H7 (cell line): ENCODE results near the gene TMCO4. TPM values are rescaled to one million over a fixed set of nuclear protein-coding genes. Genes with fewer than 3 reads are reported as not detected.
A peak's percentile ranks its signal among the peaks of the same experiment; 100 is the strongest.
"Not testable (repeated sequence)": the region's sequence is repeated elsewhere in the genome, so short reads cannot be mapped to it uniquely, and the experiment has no call there.

ENCODE experiments used
- DNase-seq: peaks from one replicate; pipeline ENCODE4 v3.0.0; 2012
- H3K27me3 ChIP-seq: 2 replicates; pipeline ENCODE4 v1.6.0; 2011; ENCODE audit warnings: mild to moderate bottlenecking, low read length; ENCODE audit not compliant: control insufficient read depth, insufficient read depth
- H3K36me3 ChIP-seq: replicated peaks from 2 replicates; pipeline ENCODE4 v1.5.1; 2011; ENCODE audit warnings: low read length; ENCODE audit not compliant: control insufficient read depth, insufficient read depth
- H3K4me3 ChIP-seq: 2 replicates; pipeline ENCODE4 v1.5.1; 2011; ENCODE audit warnings: low read depth, mild to moderate bottlenecking, control low read depth, low read length, moderate library complexity; ENCODE audit not compliant: insufficient read depth
- total RNA-seq: library from RNA; depleted of rRNA; stranded (reverse); fragments of >200 nt; shearing (Covaris generic); gene quantifications from 2 replicates; pipeline ENCODE4 v1.2.3, GENCODE V29; 2014; rRNA removed

Gene TMCO4
- total RNA-seq, 1 experiment from 2014 or later, result 8.8 TPM

DNA sequence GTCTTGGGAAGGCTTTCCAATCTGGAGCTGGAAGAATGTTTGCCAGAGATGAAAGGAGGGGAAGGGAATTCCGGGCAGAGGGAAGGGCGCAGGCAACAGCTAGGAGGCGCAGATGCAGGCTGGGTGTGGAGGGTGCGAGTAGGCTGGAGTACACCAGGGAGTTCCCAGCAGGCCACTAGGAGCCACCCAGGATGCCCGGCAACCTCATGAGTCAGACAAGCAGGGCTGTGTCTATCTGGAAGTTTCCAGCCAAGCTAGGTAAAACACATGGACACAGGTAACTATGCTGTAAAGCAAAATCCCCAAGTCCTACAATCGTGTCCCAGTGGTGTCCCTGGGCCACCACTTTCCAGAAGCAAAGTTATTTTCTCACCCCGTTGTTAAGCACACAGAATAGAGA is 156.6 kb downstream of the TMCO4 start:
- H3K4me3 ChIP-seq, result no peak overlapping the region
- H3K36me3 ChIP-seq, result no peaks in the 10 kb centered on the region
- DNase-seq, result peak; percentile 56
- peaks cover 34% of the 10 kb centered on the region for H3K27me3 ChIP-seq

GRCh38 chr1:19640363-19641316 is 159.1 kb downstream of the TMCO4 start:
- peaks cover 27% of the 10 kb centered on the region for H3K27me3 ChIP-seq
- no peaks in the 10 kb centered on the region for H3K36me3 ChIP-seq
- H3K4me3 ChIP-seq, result no peak overlapping the region
- DNase-seq, result peak; percentile 92

- peaks cover 20% of the 10 kb centered on the region for H3K27me3 ChIP-seq
- DNase-seq, result no peak
- H3K36me3 ChIP-seq, result no peaks in the 10 kb centered on the region
- H3K4me3 ChIP-seq, result no peak overlapping the region
These were observed 159.7 kb downstream of the TMCO4 start for GRCh38 chr1:19639999-19640362.

DNA sequence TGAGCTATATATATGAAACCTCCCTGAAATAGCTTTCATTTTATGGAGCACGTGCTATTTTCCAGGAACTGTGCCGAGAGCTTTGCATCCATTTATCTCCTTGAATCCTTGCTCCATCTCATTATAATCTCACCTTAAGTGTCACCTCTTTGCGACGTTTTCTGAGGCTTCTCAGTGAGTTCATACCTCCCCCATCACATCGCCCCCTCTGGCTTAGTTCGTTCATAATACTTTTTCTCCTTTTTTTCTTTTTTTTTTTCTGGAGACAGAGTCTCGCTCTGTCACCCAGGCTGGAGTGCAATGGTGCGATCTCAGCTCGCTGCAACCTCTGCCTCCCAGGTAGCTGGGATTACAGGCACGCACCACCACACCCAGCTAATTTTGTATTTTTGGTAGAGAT is 160.5 kb downstream of the TMCO4 start:
- peaks cover 14% of the 10 kb centered on the region for H3K27me3 ChIP-seq
- not testable (repeated sequence) for H3K36me3 ChIP-seq, H3K4me3 ChIP-seq
- peak; percentile 62 for DNase-seq

DNA sequence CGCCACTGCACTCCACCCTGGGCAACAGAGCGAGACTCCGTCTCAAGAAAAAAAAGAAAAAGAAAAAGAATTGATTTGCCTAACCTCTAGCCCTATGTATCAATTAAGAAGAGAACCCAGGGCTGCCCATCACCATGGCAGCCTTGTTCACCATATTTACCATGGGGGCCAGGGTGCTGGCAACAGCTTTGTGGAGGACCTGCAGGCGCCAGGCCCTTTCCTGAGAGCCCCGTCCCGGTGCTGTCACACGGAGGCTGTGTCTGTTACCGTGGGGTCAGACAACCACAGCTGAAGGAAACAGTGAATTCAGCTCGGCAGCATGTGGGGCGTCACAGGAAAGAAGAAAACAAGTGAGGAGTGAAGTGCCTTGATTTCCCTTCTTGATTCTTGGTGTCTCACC is 162.1 kb downstream of the TMCO4 start:
- Histone ChIP-seq H3K4me3 (no peak overlapping the region), H3K36me3 (no peaks in the 10 kb centered on the region), H3K27me3 (peaks cover 1% of the 10 kb centered on the region)
- DNase-seq, result no peak

- H3K36me3 ChIP-seq, H3K27me3 ChIP-seq, DNase-seq, H3K4me3 ChIP-seq: not testable (repeated sequence)
These were observed 163.0 kb downstream of the TMCO4 start for GRCh38 chr1:19636749-19637148.

DNA sequence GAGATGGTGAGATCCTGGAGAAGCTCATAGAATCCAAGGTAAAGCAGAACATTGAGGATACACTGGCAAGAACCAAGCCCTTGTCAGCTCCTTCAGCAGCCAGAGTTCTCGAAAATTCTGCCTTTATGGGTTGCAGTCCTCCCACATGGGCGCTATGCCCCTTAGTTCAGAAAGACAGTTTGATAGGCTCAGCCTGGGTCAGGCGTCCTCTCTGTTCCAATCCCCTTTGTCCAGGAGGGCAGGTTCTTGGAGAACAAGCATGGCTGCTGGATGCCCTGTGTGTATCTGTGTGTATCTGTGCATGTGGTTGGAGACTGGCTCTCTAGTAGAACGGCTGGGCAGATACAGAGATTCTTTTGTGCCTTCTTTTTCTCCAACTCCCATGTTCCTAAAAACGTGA is 163.7 kb downstream of the TMCO4 start:
- H3K36me3 ChIP-seq, result no peaks in the 10 kb centered on the region
- no peak for DNase-seq
- H3K4me3 ChIP-seq, result no peak overlapping the region
- H3K27me3 ChIP-seq, result no peaks in the 10 kb centered on the region

DNA sequence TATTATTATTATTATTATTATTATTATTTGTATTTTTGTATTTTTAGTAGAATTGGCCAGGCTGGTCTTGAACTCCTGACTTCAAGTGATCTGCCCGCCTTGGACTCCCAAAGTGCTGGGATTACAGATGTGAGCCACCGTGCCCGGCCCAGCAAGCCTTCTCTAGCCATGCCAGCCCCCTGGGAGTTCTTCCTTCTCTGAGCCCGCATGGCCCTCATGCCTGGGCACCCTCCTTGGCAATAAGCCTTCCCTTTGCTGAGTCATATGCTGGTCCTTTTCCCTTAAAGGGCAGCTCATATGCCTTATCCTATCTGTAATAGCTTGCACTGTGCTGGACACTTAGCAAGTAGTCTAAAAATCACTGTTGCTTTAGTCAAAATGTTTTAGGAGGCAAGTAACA is 164.1 kb downstream of the TMCO4 start:
- no peak overlapping the region for H3K4me3 ChIP-seq
- H3K27me3 ChIP-seq, result no peaks in the 10 kb centered on the region
- H3K36me3 ChIP-seq, result no peaks in the 10 kb centered on the region
- no peak for DNase-seq

DNA sequence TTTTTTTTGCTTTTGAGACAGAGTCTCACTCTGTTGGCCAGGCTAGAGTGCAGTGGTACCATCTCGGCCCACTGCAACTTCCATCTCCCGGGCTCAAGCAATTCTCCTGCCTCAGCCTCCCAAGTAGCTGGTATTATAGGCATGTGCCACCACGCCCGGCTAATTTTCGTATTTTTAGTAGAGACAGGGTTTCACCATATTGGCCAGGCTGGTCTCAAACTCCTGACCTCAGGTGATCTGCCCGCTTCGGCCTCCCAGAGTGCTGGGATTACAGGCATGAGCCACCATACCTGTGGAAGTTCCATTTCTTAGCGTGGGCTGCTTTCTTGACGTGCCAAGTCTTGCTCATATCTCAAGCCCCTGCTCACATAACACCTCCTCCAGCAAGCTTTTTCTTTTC is 164.7 kb downstream of the TMCO4 start:
- not testable (repeated sequence) for DNase-seq, H3K36me3 ChIP-seq, H3K27me3 ChIP-seq, H3K4me3 ChIP-seq

DNA sequence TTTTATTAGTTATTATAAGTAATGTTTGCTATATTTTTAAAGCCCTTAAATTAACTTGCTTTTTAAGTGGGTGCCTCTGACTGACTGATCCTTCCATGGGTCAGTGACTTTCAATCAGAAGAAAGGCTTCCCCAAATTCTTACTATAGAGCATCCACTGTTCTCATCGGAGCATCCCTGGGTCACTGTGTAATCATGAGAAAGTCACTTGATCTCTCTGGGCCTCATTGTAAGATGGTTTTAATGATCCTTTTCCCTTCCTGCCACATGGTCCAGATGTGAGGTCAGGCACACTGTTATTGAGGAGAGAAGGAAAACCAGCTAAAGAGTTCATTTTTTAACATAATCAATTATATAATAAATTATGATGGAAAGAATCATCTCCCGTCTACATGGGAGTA is 166.6 kb downstream of the TMCO4 start:
- Histone ChIP-seq H3K36me3 (no peaks in the 10 kb centered on the region), H3K4me3 (no peak overlapping the region), H3K27me3 (no peaks in the 10 kb centered on the region)
- DNase-seq, result no peak

Other genes with a start within 250 kb of the TMCO4 start
- 26.9 and 47.4 TPM in 2 replicates for gene NBL1, start 155.6 kb downstream of the TMCO4 start, total RNA-seq
- gene HTR6, start 135.0 kb downstream of the TMCO4 start, total RNA-seq, result 0.45 and 1.9 TPM in 2 replicates
- gene RNF186, start 15.4 kb upstream of the TMCO4 start, total RNA-seq, result not detected in 2 replicates
- gene OTUD3, start 82.5 kb upstream of the TMCO4 start, total RNA-seq, result 8.2 and 12.5 TPM in 2 replicates
- not detected in 2 replicates for gene PLA2G2E, start 123.7 kb upstream of the TMCO4 start, total RNA-seq
- gene PLA2G2A, start 179.7 kb upstream of the TMCO4 start, total RNA-seq, result 0.44 TPM in 1 of 2 replicates, not detected in the other